HFF-Myc (cell line): Measurements from ENCODE around the gene ABCC3.

Source experiments
- DNase-seq: peaks from one replicate; pipeline ENCODE4 v3.0.0-alpha.2; 2011; ENCODE audit warnings: low read depth; ENCODE audit errors: extremely low read depth
- H3K4me3 ChIP-seq: replicated peaks from 2 replicates; pipeline ENCODE4 v1.5.1; 2011; ENCODE audit warnings: low read depth, mild to moderate bottlenecking, control low read depth, low read length
- TF ChIP-seq, protein P1 (sequence below): IDR thresholded peaks from 2 replicates; pipeline ENCODE4 v1.5.1; 2012; ENCODE audit warnings: mild to moderate bottlenecking, low read depth, low read length, control low read depth; ENCODE audit errors: missing control alignments

Gene ABCC3

DNA sequence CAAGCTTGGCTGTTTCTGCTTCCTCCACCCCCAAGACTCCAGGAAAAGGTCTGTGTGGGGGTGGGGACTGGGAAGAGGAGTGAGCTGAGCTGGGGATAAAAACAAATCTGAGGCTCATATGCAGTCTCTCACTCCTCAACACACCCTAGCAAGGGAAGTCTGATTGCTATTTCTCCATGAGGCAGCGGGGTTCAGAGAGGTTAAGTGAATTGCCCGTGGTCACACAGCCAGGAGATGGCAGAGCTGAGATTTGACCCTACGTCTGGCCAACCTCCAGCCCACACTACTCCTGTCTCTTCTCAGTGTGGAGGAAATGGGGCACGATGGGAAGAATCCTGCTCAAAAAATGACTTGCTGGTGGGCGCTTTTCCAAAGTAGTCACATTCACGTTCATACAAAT lies 4.8 kb upstream of the ABCC3 start:
- TF ChIP-seq, protein P1, sequence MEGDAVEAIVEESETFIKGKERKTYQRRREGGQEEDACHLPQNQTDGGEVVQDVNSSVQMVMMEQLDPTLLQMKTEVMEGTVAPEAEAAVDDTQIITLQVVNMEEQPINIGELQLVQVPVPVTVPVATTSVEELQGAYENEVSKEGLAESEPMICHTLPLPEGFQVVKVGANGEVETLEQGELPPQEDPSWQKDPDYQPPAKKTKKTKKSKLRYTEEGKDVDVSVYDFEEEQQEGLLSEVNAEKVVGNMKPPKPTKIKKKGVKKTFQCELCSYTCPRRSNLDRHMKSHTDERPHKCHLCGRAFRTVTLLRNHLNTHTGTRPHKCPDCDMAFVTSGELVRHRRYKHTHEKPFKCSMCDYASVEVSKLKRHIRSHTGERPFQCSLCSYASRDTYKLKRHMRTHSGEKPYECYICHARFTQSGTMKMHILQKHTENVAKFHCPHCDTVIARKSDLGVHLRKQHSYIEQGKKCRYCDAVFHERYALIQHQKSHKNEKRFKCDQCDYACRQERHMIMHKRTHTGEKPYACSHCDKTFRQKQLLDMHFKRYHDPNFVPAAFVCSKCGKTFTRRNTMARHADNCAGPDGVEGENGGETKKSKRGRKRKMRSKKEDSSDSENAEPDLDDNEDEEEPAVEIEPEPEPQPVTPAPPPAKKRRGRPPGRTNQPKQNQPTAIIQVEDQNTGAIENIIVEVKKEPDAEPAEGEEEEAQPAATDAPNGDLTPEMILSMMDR, result no peak
- no peak for DNase-seq
- H3K4me3 ChIP-seq, result no peak overlapping the region

DNA sequence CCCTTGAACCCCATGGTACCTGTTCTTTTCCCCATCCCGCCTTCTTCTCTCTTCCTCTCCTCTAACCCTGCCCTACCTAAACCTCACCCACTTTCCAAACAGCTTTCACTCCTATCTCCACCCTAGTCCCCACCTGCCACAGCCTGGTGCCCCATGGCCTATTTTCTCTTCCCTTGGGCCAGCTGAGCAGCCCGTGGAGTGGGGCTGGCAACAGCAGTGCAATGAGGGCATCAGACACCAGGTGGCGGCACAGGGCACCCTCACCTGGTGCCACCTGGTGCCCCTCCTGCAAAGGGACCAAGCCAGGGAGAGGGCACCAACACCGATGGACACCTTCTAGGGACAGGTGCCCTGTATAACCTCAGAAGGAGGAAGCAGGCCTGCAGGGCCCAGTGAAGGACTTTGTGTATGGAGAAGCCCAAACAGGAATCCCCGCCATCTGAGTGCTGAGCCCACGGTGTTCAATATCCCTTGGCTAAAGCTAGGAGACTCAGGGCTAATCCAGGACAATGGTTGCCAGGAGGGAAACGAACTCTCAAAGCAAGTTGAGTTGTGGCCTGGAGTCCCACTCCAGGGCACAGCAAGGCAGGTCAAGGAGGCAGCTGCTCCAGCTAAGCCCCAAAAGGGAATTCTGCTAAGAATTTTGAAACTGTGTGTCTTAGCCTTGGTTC lies 4.0 kb upstream of the ABCC3 start:
- TF ChIP-seq, protein P1, result peak; percentile 83
- DNase-seq, result no peak
- no peak overlapping the region for H3K4me3 ChIP-seq

DNA sequence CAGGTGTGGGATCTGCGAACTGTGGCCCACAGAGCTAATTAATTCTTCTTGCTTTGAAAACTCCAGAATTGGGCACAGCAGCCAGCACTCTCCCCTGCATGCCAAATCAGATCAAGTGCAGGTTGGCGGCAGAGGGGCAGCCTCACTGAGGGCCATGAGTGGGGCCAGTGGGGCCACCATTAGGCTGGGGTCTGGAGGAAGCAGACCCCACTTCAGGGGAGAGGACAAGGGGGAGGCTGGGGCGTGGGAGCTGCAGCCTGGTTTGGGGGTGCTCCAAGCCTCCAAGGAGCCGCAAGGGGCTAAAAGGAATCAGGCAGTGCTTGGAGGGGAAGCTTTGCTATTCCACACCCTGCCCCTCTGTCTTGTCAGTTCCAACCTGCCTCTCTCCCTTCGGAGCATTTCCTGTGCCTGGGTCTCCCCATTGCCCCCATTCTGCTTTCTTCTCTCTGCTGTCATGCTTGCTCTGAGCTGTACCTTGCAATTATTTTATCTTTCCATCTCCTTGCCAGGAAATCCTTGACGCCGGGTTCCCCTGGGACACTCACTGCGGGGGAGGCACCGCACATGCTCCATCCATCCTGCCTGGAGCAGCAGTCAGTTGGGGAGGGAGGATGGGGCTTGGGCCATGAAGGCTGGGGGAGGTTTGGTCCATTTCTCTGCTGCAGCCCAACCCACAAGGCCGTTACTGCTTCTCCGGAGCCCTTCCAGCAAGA lies 3.3 kb upstream of the ABCC3 start:
- TF ChIP-seq, protein P1, result no peak
- DNase-seq, result no peak
- H3K4me3 ChIP-seq, result no peak overlapping the region

DNA sequence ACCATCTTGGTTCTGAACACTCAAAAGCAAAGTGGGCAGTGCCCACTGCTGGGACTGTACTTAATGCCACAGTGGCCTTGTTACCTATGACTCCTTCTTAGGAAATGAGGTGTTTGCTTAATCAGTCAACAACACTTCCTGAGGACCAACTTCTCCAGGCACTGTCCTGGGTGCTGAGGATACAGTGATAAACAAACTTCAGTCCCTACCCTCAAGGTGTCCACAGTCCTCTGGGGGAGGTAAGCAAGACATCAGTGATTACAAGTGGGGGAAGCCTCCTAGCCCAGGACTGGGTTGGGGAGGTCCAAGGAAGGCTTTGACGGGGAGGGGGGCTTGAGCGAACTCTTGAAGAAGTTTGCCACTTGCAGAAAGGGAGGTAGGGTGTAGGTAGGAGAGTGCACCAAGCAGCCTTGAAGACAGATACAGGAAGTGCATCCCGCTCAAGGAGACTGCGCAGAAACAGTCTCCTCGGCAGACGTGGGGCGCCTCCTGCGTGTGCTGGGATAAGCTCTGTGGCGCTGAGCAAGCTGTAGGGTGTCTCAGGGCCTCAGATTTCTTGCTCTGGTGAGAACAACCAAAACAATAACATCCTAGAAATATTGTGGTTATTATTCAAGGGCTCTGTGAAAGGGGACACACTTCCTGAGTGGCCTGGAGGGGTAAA lies 2.6 kb upstream of the ABCC3 start:
- H3K4me3 ChIP-seq, result no peak overlapping the region
- TF ChIP-seq, protein P1, result no peak
- DNase-seq, result no peak

DNA sequence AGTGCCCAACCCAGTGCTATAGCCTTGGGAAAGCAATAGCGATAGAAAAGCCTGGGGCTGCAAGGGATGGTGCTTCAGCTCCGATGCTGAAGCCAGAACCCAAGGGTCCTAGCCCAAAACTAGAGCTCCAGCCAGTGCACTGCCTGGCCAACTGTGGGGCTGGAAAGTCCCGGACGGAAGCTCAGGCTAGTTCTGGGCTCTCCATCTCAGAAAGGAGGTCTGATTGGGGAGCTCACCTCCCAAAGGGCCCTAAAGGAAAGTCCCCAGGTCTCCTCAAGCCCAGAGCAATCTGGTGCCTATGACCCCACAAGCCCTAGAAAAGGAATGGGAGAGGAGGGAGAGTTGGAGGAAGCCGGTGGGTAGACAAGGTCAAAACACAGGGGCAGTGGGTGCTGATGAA lies 2.0 kb upstream of the ABCC3 start:
- TF ChIP-seq, protein P1, result no peak
- no peak for DNase-seq
- no peak overlapping the region for H3K4me3 ChIP-seq

DNA sequence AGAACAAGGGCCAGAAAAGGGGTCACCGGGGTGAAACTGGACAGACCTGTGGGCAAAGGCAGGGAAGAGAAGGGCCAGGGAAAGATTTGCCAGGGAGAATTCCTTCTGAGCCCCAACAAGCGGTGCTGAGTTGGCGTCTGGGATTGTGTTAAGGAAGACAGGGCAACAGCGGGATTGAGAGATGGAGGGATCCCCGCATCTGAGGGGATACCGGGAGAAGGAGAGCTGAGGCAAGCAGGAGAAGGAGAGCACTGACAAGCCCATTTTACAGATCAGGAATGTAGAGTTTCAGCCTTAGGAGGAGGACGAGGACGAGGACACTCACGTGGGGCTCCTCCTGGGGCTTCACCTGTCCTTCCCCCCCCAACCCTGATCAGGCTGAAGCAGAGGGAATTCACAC lies 998 bp upstream of the ABCC3 start:
- no peak overlapping the region for H3K4me3 ChIP-seq
- no peak for DNase-seq
- TF ChIP-seq, protein P1, result no peak
